PC-3 (cell line): ENCODE results near the gene USP25.

Experiments
- CTCF ChIP-seq: fragments of 300-600 bp; sonication (generic); conservative IDR thresholded peaks from 2 replicates; pipeline ENCODE4 v1.5.1; 2017; ENCODE audit warnings: antibody characterized with exemption, low read depth, mild to moderate bottlenecking, low read length
- EZH2 ChIP-seq: fragments of 300-600 bp; sonication (generic); IDR thresholded peaks from one replicate; pipeline ENCODE4 v1.6.1; 2017; ENCODE audit warnings: antibody characterized with exemption, mild to moderate bottlenecking, low read length; ENCODE audit not compliant: unreplicated experiment
- EZH2phosphoT487 ChIP-seq: fragments of 300-600 bp; sonication (generic); IDR thresholded peaks from 2 replicates; pipeline ENCODE4 v1.6.1; 2018; ENCODE audit warnings: mild to moderate bottlenecking, antibody characterized with exemption, low read length, borderline replicate concordance

- TF ChIP-seq EZH2phosphoT487: no peak
- no peak for TF ChIP-seq EZH2
- TF ChIP-seq CTCF: no peak
These were observed 47.4 kb upstream of the USP25 start for GRCh38 chr21:15682186-15682895.
